Brain microvascular endothelial cell (primary cell): ENCODE data around the gene KAT6B.
"Not testable (repeated sequence)": the region's sequence is repeated elsewhere in the genome, so short reads cannot be mapped to it uniquely, and the experiment has no call there.

ENCODE experiments used
- DNase-seq: peaks from one replicate; pipeline ENCODE4 v3.0.0-alpha.2; 2020
- H3K27ac ChIP-seq: fragments of 250-450 bp; sonication (Bioruptor Pico); 2 replicates; pipeline ENCODE4 v1.5.1; 2020; ENCODE audit warnings: mild to moderate bottlenecking, moderate library complexity
- H3K27me3 ChIP-seq: fragments of 250-450 bp; sonication (Bioruptor Pico); replicated peaks from 2 replicates; pipeline ENCODE4 v1.5.1; 2020; ENCODE audit warnings: mild to moderate bottlenecking
- H3K36me3 ChIP-seq: fragments of 250-450 bp; sonication (Bioruptor Pico); replicated peaks from 2 replicates; pipeline ENCODE4 v1.5.1; 2020; ENCODE audit warnings: mild to moderate bottlenecking
- H3K4me3 ChIP-seq: 2 replicates; pipeline ENCODE4 v1.5.1; 2011; ENCODE audit warnings: low read depth, mild to moderate bottlenecking, control low read depth, low read length, moderate library complexity
- CTCF ChIP-seq: IDR thresholded peaks from 2 replicates; pipeline ENCODE4 v1.5.1; 2011; ENCODE audit warnings: low read depth, mild to moderate bottlenecking, moderate library complexity, low read length, control low read depth, inconsistent platforms; ENCODE audit errors: missing control alignments
- in situ Hi-C: cut with HindIII; loops from 2 replicates; pipeline ENCODE4 v1.10.0; 2017; ENCODE audit warnings: low sequenced_read_pairs, low pct_ligation_motif_present

The KAT6B gene

DNA sequence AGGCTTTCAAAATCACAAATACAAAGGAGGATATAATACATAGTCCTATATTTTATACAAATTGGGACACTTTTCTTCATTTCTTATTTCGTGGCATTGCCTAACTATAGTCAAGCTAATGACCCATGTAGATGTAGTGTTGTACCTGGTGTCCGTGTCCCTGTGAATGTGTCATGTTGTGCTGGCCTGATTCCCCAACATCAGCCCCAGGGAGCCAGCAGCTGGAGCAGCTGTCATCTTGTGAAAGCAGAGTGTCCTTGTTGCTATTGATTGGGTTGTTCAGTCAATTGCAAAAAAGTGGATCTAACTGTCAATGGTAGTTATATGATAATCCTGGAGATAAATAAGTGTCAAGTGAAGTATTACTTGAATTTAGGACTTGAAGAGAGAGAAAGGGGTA is 86.3 kb downstream of the KAT6B start:
- no peak for DNase-seq
- in situ Hi-C loops: no loop called here
- no peak for TF ChIP-seq CTCF

GRCh38 chr10:74913377-74913979 is 87.1 kb downstream of the KAT6B start:
- in situ Hi-C loops: no loop called here
- no peak overlapping the region for H3K27ac ChIP-seq

More for the DNA sequence above, 86.3 kb downstream of the KAT6B start:
- H3K27me3 ChIP-seq: no peaks in the 10 kb centered on the region
- no peaks in the 10 kb centered on the region for H3K36me3 ChIP-seq
- H3K27ac ChIP-seq: no peak overlapping the region
- H3K4me3 ChIP-seq: no peak overlapping the region

DNA sequence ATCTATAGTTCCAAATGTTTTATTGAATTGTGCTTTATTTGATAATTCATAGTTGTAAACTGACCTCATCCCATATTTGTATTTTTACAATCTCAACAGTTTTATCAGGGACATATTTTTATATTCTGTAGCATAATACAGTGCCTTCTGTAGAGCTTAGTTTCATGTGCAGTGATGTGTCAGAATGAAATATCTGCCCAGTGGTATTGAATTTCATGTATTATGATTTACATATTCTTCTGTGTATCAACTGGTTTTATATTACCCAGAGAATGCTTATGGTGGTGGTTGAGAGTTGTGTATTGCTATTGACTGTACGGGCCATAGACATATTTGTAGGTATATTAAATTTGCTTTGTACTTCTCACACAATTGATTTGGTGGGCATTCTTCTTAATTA is 89.9 kb downstream of the KAT6B start:
- in situ Hi-C loops: no loop called here
- no peak for DNase-seq
- TF ChIP-seq CTCF: no peak
- no peak overlapping the region for H3K27ac ChIP-seq
- H3K27me3 ChIP-seq: no peaks in the 10 kb centered on the region
- no peaks in the 10 kb centered on the region for H3K36me3 ChIP-seq
- H3K4me3 ChIP-seq: no peak overlapping the region

More at GRCh38 chr10:74913377-74913979, 87.1 kb downstream of the KAT6B start:
- H3K4me3 ChIP-seq: no peak overlapping the region
- no peak for DNase-seq
- TF ChIP-seq CTCF: peak; percentile 15
- no peaks in the 10 kb centered on the region for H3K27me3 ChIP-seq
- no peaks in the 10 kb centered on the region for H3K36me3 ChIP-seq

GRCh38 chr10:74917481-74918077 is 91.2 kb downstream of the KAT6B start:
- DNase-seq: peak; percentile 49
- H3K27ac ChIP-seq: peak overlapping the region; percentile 35
- TF ChIP-seq CTCF: no peak
- no peaks in the 10 kb centered on the region for H3K27me3 ChIP-seq
- in situ Hi-C loops: no loop called here
- H3K4me3 ChIP-seq: no peak overlapping the region
- H3K36me3 ChIP-seq: no peaks in the 10 kb centered on the region

GRCh38 chr10:74919671-74920070 is 93.3 kb downstream of the KAT6B start:
- Histone ChIP-seq H3K36me3 (no peaks in the 10 kb centered on the region), H3K27me3 (no peaks in the 10 kb centered on the region), H3K27ac (no peak overlapping the region), H3K4me3 (no peak overlapping the region)
- DNase-seq: no peak
- no peak for TF ChIP-seq CTCF
- in situ Hi-C loops: no loop called here

GRCh38 chr10:74921070-74921469 is 94.7 kb downstream of the KAT6B start:
- H3K36me3 ChIP-seq, H3K27me3 ChIP-seq, DNase-seq, H3K27ac ChIP-seq, in situ Hi-C loops, H3K4me3 ChIP-seq: not testable (repeated sequence)
